ENCODE data around the gene CHD2.
A peak's percentile ranks its signal among the peaks of the same experiment; 100 is the strongest.

The CHD2 gene

GRCh38 chr15:93024293-93024692 is 124.2 kb downstream of the CHD2 start:
- H3K27me3 ChIP-seq (ENCODE audit: insufficient read depth, low read length), result no peaks in the 10 kb centered on the region
- no peak overlapping the region for H2AK5ac ChIP-seq (ENCODE audit: low read length)
- no peak overlapping the region for H3K4me2 ChIP-seq (ENCODE audit: low read length)
- no peak overlapping the region for H3K18ac ChIP-seq (ENCODE audit: low read length)
- H3K9ac ChIP-seq (ENCODE audit: low read length), result no peak overlapping the region
- H3K23ac ChIP-seq (ENCODE audit: low read length), result no peak overlapping the region
- H3K9me3 ChIP-seq (ENCODE audit: insufficient read depth, low read depth, low read length), result no peaks in the 10 kb centered on the region
- no peaks in the 10 kb centered on the region for H3K79me2 ChIP-seq (ENCODE audit: control insufficient read depth, insufficient read depth, low read length, poor library complexity)
- no peak overlapping the region for H4K91ac ChIP-seq (ENCODE audit: low read depth, low read length)
- H2BK120ac ChIP-seq (ENCODE audit: insufficient read depth, low read length, poor library complexity), result no peak overlapping the region
- H2BK5ac ChIP-seq (ENCODE audit: low read depth, low read length, poor library complexity), result no peak overlapping the region
- DNase-seq, result no peak
- WGBS (ENCODE audit: extremely low coverage, insufficient coverage, insufficient read length), result no CpG with 5 or more reads among the region's 10 CpGs
- H3K27ac ChIP-seq (ENCODE audit: low read depth, low read length), result no peak overlapping the region
- H2BK12ac ChIP-seq (ENCODE audit: low read length), result no peak overlapping the region
- H2AFZ ChIP-seq (ENCODE audit: insufficient read depth, low read length, poor library complexity), result no peak overlapping the region
- H3K14ac ChIP-seq (ENCODE audit: low read length), result no peak overlapping the region
- no peaks in the 10 kb centered on the region for H3K79me1 ChIP-seq (ENCODE audit: low read length)
- no peak overlapping the region for H3K4ac ChIP-seq (ENCODE audit: low read depth, low read length)
- H4K8ac ChIP-seq (ENCODE audit: low read depth, low read length), result no peak overlapping the region
- H3K4me3 ChIP-seq (ENCODE audit: low read depth, low read length), result no peak overlapping the region
- H4K12ac ChIP-seq (ENCODE audit: low read depth, low read length), result no peak overlapping the region
- no peaks in the 10 kb centered on the region for H3K4me1 ChIP-seq (ENCODE audit: control insufficient read depth in 1 of 2, insufficient read depth in 2 of 2, low read length in 2 of 2)
- H3K36me3 ChIP-seq (ENCODE audit: control insufficient read depth in 1 of 2, insufficient read depth in 2 of 2, low read length in 2 of 2), result peaks cover 50 to 71% of the 10 kb centered on the region in 2 experiments

- no peaks in the 10 kb centered on the region for H3K79me1 ChIP-seq (ENCODE audit: low read length)
- no peaks in the 10 kb centered on the region for H3K4me1 ChIP-seq (ENCODE audit: control insufficient read depth in 1 of 2, insufficient read depth in 2 of 2, low read length in 2 of 2)
- no peak overlapping the region for H4K8ac ChIP-seq (ENCODE audit: low read depth, low read length)
- no peak overlapping the region for H3K23ac ChIP-seq (ENCODE audit: low read length)
- H3K27me3 ChIP-seq (ENCODE audit: insufficient read depth, low read length), result no peaks in the 10 kb centered on the region
- H2BK5ac ChIP-seq (ENCODE audit: low read depth, low read length, poor library complexity), result no peak overlapping the region
- H3K18ac ChIP-seq (ENCODE audit: low read length), result no peak overlapping the region
- H4K91ac ChIP-seq (ENCODE audit: low read depth, low read length), result no peak overlapping the region
- H3K79me2 ChIP-seq (ENCODE audit: control insufficient read depth, insufficient read depth, low read length, poor library complexity), result no peaks in the 10 kb centered on the region
- H3K27ac ChIP-seq (ENCODE audit: low read depth, low read length), result no peak overlapping the region
- H3K4me3 ChIP-seq (ENCODE audit: low read depth, low read length), result no peak overlapping the region
- no peaks in the 10 kb centered on the region for H3K9me3 ChIP-seq (ENCODE audit: insufficient read depth, low read depth, low read length)
- H4K12ac ChIP-seq (ENCODE audit: low read depth, low read length), result no peak overlapping the region
- no peak overlapping the region for H3K14ac ChIP-seq (ENCODE audit: low read length)
- no peak overlapping the region for H3K4ac ChIP-seq (ENCODE audit: low read depth, low read length)
- no peak overlapping the region for H3K9ac ChIP-seq (ENCODE audit: low read length)
- no peak overlapping the region for H2AK5ac ChIP-seq (ENCODE audit: low read length)
- H3K4me2 ChIP-seq (ENCODE audit: low read length), result no peak overlapping the region
- no peak overlapping the region for H2BK120ac ChIP-seq (ENCODE audit: insufficient read depth, low read length, poor library complexity)
- peak overlapping the region; percentile 37 for H2AFZ ChIP-seq (ENCODE audit: insufficient read depth, low read length, poor library complexity)
- DNase-seq, result no peak
- WGBS (ENCODE audit: extremely low coverage, insufficient coverage, insufficient read length), result no CpG with 5 or more reads among the region's 8 CpGs
- no peak overlapping the region for H2BK12ac ChIP-seq (ENCODE audit: low read length)
- H3K36me3 ChIP-seq (ENCODE audit: control insufficient read depth in 1 of 2, insufficient read depth in 2 of 2, low read length in 2 of 2), result peaks cover 45 to 65% of the 10 kb centered on the region in 2 experiments
Observed at GRCh38 chr15:93024716-93025624, 124.8 kb downstream of the CHD2 start.

- no peak overlapping the region for H3K9ac ChIP-seq (ENCODE audit: low read length)
- no peak for DNase-seq
- no peaks in the 10 kb centered on the region for H3K79me2 ChIP-seq (ENCODE audit: control insufficient read depth, insufficient read depth, low read length, poor library complexity)
- no peak overlapping the region for H2BK120ac ChIP-seq (ENCODE audit: insufficient read depth, low read length, poor library complexity)
- no peak overlapping the region for H2AFZ ChIP-seq (ENCODE audit: insufficient read depth, low read length, poor library complexity)
- no peak overlapping the region for H3K4me2 ChIP-seq (ENCODE audit: low read length)
- no peaks in the 10 kb centered on the region for H3K4me1 ChIP-seq (ENCODE audit: control insufficient read depth in 1 of 2, insufficient read depth in 2 of 2, low read length in 2 of 2)
- H3K27ac ChIP-seq (ENCODE audit: low read depth, low read length), result no peak overlapping the region
- no peak overlapping the region for H3K4me3 ChIP-seq (ENCODE audit: low read depth, low read length)
- no peak overlapping the region for H2BK12ac ChIP-seq (ENCODE audit: low read length)
- no peak overlapping the region for H2BK5ac ChIP-seq (ENCODE audit: low read depth, low read length, poor library complexity)
- H4K12ac ChIP-seq (ENCODE audit: low read depth, low read length), result no peak overlapping the region
- H3K14ac ChIP-seq (ENCODE audit: low read length), result no peak overlapping the region
- H3K23ac ChIP-seq (ENCODE audit: low read length), result no peak overlapping the region
- no CpG with 5 or more reads among the region's 1 CpG for WGBS (ENCODE audit: extremely low coverage, insufficient coverage, insufficient read length)
- H3K4ac ChIP-seq (ENCODE audit: low read depth, low read length), result no peak overlapping the region
- H3K79me1 ChIP-seq (ENCODE audit: low read length), result no peaks in the 10 kb centered on the region
- H4K91ac ChIP-seq (ENCODE audit: low read depth, low read length), result no peak overlapping the region
- H4K8ac ChIP-seq (ENCODE audit: low read depth, low read length), result no peak overlapping the region
- H3K9me3 ChIP-seq (ENCODE audit: insufficient read depth, low read depth, low read length), result no peaks in the 10 kb centered on the region
- peaks cover 43 to 58% of the 10 kb centered on the region in 2 experiments for H3K36me3 ChIP-seq (ENCODE audit: control insufficient read depth in 1 of 2, insufficient read depth in 2 of 2, low read length in 2 of 2)
- no peaks in the 10 kb centered on the region for H3K27me3 ChIP-seq (ENCODE audit: insufficient read depth, low read length)
- H3K18ac ChIP-seq (ENCODE audit: low read length), result no peak overlapping the region
- H2AK5ac ChIP-seq (ENCODE audit: low read length), result no peak overlapping the region
Observed at GRCh38 chr15:93025625-93025982, 125.5 kb downstream of the CHD2 start.

- Histone ChIP-seq H3K27me3 (ENCODE audit: insufficient read depth, low read length) (no peaks in the 10 kb centered on the region), H3K23ac (ENCODE audit: low read length) (no peak overlapping the region), H3K14ac (ENCODE audit: low read length) (no peak overlapping the region), H4K8ac (ENCODE audit: low read depth, low read length) (no peak overlapping the region), H3K4me1 (ENCODE audit: control insufficient read depth in 1 of 2, insufficient read depth in 2 of 2, low read length in 2 of 2) (no peaks in the 10 kb centered on the region), H3K36me3 (ENCODE audit: control insufficient read depth in 1 of 2, insufficient read depth in 2 of 2, low read length in 2 of 2) (peaks cover 41 to 56% of the 10 kb centered on the region in 2 experiments), H2BK12ac (ENCODE audit: low read length) (no peak overlapping the region), H4K12ac (ENCODE audit: low read depth, low read length) (no peak overlapping the region), H3K4me3 (ENCODE audit: low read depth, low read length) (no peak overlapping the region), H3K4ac (ENCODE audit: low read depth, low read length) (no peak overlapping the region), H2AFZ (ENCODE audit: insufficient read depth, low read length, poor library complexity) (no peak overlapping the region), H2BK5ac (ENCODE audit: low read depth, low read length, poor library complexity) (no peak overlapping the region), H3K79me2 (ENCODE audit: control insufficient read depth, insufficient read depth, low read length, poor library complexity) (no peaks in the 10 kb centered on the region), H3K79me1 (ENCODE audit: low read length) (no peaks in the 10 kb centered on the region), H3K27ac (ENCODE audit: low read depth, low read length) (no peak overlapping the region), H3K9ac (ENCODE audit: low read length) (no peak overlapping the region), H3K9me3 (ENCODE audit: insufficient read depth, low read depth, low read length) (no peaks in the 10 kb centered on the region), H4K91ac (ENCODE audit: low read depth, low read length) (no peak overlapping the region), H2BK120ac (ENCODE audit: insufficient read depth, low read length, poor library complexity) (no peak overlapping the region), H2AK5ac (ENCODE audit: low read length) (no peak overlapping the region), H3K4me2 (ENCODE audit: low read length) (no peak overlapping the region), H3K18ac (ENCODE audit: low read length) (no peak overlapping the region)
- DNase-seq, result no peak
- no CpG with 5 or more reads among the region's 9 CpGs for WGBS (ENCODE audit: extremely low coverage, insufficient coverage, insufficient read length)
Observed at GRCh38 chr15:93026380-93026817, 126.3 kb downstream of the CHD2 start.

All from trophoblast cell (in vitro differentiated cells and primary cell).